HG03139 (cell line): ENCODE measurements around the gene INPP5A.
"Not testable (repeated sequence)": the region's sequence is repeated elsewhere in the genome, so short reads cannot be mapped to it uniquely, and the experiment has no call there.

Source experiments
- ATAC-seq: cut with Tn5 transposase; IDR thresholded peaks from one replicate; pipeline ENCODE4 v1.9.1; 2021; ENCODE audit not compliant: unreplicated experiment

Gene INPP5A

DNA sequence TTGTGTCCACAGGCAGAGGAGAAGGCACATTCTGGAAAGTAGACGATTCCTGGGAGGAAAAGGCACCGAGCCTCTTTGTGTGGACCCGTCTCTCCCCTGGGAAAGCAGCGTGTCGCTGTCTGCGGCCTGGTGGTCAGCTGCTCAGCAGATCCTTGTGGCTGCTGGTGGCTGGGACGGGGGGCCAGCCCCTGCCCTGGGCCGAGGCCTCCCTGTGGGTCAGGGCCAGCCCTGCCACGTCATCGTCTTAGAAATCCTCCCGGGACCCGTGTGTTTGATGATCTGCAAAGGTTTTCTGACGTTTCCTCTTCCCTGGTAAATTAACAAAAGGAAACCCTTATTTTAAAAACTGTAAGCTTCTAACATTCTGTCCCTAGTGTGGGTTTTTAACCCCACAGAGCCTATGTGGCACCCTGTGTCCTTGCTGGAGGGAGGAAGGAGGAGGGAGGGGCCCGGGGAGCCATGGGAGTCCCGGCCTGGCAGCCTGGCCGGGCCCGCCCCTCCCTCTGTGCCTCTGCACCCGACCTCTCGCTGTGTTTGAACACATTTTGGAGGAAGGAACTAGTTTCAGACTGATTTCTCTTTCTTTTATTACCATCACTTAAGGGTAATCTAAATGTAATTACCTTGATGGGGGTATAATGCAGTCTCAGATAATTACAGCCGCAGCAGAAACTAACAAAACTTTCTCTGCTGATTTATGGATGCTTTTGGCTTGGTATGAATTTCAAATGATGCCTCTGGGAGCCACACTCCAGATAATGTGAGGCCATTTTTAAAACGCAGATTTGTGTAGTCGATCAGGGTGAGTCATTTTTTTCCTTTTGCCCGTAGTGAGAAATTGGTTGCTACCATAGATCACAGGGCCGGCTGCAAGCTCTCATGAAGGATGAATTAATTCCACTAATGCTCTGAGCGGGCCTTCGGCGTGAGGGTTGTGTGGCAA is 162.8 kb downstream of the INPP5A start:
- ATAC-seq: no peak

DNA sequence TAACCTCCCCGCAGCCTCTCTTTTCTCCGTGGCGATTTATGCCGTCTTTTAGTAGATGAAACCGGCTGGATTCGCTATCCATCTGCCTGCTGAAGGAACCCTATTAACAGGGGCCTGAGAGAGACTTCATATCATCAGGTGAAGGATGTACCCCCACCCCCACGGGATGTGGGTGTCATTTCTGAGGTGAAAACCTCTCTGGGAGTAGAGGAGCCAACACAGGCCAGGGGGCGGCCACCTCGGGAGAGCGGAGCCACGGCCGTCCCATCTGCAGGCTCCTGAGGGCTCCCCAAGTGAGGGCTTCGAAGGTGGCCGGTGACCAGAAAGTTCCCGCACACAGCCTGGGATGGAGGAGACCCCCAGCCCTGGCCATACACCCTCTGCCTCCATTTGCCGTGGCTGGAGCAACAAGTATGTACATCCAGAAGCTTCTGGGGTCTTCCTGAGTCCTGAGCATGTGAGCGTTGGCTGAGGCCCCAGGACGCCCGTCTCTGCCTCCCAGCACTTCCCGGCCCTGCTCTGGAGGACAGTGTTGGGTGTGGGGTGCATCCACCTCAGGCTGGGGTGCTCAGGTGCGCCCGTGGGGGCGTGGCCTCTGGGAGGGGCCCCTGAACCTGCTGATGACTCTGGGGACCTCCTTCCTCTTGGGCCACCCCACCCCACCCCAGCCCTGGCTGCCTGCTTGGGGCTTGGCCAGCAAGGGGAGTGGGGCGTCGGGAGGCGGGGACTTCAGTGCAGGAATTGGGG is 163.7 kb downstream of the INPP5A start:
- no peak for ATAC-seq

DNA sequence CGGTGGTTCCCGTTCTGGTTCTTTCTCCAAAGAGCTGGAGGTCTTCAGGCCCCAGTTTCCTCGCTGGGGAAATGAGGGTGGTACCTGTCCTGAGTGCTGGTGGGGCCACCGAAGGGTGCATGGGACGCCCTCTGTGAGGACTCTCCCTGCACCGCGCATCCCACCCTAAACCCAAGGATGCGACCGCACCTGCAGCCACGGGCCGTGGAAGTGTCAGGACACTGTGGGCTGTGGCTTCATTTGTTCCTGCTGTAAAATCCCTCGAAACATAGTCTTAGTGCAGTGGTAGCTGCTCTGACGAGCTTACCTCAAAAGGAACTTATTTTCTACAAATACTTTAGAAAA is 164.2 kb downstream of the INPP5A start:
- ATAC-seq: no peak

DNA sequence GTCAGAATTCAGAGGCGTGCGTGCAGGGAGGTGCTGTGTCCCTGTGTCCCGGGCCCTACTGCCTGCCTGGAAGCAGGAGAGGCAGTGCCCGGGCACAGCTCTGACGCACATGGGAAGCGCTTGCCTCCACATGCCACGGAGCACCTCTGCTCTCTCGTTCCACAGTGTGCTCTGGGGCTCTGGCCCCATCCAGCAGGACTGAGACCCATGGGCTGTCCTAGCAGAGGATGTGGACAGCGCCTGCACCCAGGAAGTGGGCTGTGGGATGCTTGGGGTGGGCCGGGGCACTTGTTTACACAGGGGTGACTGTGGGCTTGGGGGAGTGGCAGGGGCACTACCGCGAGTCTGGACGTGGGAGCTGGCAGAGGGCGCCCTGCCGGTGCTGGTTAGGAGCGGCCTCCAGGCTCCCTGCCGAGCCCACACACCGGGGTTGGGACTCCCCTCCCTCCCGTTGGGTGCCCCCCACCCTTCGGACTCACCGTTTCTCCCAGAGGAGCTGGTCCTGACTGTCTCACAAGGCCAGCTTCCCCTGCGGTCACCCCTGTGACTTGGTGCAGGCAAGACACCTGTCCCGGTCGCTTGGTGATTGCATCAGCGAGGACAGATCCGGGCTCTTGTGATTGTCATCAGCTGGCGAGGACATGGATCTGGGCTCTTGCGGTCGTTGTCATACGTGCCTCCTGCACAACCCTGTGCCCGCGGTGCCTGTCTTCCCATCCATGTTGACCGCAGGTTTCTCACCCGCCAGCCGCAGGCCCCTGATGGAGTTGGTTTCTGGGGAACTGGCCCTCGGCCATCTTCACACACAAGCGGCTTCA is 165.2 kb downstream of the INPP5A start:
- no peak for ATAC-seq

DNA sequence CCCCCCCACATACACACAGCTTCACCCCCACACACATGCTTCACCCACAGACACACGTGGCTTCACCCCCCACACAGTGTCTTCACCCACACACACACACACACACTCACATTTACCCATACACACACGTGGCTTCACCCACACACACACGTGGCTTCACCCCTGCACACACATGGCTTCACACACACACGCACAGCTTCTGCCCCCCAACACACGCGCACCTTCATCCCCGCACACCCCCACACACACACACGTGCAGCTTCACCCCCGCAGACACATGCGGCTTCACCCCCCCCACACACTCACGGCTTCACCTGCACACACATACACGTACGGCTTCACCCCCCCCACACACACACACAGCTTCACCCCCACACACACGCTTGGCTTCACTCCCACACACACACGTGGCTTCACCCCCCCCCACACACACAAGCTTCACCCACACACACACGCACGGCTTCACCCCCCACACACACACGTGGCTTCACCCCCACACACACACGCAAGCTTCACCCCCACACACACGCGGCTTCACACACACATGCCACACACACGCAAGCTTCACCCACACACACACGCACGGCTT is 165.9 kb downstream of the INPP5A start:
- ATAC-seq: no peak

DNA sequence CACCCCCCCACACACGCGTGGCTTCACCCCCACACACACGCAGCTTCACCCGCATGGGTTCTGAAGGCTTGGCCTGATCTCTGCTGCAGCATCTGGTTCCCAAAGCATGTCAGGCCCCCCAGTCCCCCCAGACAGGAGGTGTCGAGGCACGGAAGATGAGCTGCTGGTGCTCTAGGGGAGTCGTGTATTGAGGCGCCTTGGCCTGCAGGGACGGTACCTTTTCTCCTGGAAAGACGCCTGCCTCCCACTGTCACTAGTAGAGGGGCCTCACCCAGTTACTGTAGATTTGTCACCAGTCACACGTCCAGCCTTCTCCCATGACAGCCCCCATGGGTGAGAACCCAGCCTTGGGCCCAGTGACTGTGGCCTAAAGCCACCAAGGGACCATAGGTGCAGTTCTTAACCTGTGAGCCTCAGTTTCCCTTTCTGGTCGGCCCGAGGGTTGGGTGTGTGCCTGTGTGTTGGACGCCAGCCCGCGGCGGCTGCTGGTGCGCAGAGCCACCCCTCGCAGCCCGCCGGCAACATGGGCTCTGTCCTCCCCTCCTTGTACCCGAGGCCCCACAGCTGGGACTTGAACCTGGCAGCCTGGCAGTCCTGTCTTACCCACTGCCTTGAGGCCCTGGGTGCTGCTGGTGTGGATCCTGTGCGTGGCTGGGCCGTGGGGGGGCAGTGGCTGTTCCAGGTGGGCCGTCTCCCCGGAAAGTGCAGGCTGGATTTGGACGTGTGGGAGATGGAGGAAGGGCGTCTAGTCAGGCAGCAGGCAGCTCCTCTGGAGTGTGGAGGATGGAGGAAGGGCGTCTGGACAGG is 166.6 kb downstream of the INPP5A start:
- no peak for ATAC-seq

DNA sequence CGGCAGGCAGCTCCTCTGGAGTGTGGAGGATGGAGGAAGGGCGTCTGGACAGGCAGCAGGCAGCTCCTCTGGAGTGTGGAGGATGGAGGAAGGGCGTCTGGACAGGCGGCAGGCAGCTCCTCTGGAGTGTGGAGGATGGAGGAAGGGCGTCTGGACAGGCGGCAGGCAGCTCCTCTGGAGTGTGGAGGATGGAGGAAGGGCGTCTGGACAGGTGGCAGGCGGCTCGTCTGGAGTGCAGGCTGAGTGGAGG is 167.2 kb downstream of the INPP5A start:
- not testable (repeated sequence) for ATAC-seq

DNA sequence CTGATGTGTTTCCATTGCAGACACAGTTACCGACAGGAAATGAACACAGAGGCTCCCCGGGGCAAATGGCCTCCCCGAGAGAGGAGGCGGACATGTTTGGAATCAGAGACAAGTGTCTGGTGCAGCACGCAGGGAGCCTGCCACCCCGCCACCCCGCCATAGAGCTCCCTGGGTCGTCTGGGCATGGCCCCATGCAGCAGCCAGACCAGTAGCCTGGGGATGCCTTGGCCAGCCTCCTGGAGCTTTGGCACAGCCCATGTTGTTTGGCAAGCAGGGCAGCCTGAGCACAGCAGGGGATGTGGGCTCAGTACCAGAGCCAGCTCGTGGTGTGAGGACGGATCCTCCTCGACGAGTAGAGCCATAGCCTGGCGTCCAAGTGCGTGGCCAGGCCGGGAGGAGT is 167.6 kb downstream of the INPP5A start:
- no peak for ATAC-seq

DNA sequence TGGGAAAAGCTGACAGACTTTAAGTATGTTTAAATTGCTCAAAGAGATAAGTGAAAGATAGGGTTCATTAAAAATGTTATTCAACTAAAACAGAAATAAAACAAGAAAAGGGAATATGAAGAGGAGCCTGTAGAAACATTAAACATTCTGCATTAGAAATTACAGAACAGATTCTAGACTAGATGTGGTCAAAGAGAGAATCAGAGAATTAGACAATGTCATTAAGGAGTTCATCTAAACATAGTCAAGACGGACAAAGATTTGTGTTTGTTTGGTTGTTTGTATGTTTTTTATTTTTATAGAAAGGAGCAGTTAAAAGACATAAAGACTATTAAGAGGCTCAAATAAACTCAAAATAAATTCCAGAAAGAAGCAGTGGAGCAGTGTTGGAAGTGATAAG is 168.4 kb downstream of the INPP5A start:
- no peak for ATAC-seq

DNA sequence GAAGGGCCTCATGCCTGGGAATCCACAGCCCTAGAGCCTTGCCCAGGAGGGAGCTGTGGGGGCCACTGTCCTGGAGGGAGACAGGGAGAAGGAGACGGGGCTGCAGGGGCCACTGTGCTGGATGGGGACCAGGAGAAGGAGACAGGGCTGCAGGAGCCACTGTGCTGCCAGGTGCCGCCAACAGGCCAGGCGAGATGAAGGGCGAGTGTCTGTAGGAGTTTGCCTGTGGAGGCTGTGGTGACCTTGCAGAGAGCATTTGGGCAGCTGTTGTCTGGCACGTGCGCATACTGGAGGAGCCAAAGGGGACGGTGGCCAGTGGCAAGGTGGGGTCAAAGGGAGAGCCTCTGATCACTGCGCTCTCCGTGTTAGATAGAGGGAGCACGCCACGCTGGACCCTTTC is 169.1 kb downstream of the INPP5A start:
- no peak for ATAC-seq

DNA sequence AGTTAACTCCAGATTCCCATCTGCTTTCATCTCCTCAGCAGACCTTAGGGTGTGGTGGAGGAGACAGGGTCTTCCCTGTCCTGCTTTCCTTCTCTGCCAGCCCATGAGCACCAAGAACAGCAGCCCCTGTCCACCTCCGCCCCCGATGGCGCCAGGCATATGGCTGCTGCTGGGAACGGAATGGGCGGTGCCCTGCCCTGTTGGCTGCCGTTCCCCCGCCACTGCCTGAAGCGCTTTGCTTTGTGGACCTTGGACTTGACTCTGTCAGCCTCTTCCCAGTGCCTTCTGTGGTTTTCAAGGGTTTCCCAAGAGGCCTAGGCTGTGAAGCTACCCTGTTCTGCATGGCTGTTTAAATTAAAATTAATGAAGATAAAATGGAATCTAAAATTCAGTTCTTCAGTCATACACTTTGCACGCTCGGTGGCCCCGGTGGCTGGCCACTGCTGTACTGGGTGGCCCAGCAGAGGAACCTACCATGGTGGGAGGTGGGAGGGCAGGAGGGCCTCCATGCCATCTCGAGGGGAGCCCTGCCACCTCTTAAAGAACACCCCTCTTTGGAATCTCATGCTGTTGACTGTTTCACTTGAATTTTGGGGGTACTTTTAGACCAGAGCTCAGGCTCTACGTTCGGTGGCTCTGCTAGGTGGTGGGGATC is 169.7 kb downstream of the INPP5A start:
- ATAC-seq: no peak

DNA sequence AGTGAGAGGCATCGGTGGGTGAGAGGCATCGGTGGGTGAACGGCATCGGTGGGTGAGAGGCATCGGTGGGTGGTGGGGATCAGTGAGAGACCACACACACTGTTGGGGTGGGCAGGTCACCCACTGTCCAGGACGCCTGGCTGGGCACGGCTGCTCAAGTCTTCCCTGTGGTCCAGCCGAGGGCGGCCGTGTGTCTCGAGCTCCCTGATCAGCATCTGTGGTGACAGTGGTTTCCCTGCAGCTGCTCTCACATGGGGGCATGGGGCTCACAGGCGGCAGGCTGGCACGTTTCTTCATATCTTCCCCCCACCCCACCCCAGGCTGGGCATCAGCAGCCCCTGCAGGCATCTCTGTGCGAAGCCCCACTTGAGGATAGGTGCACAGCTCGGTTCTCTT is 170.2 kb downstream of the INPP5A start:
- no peak for ATAC-seq

DNA sequence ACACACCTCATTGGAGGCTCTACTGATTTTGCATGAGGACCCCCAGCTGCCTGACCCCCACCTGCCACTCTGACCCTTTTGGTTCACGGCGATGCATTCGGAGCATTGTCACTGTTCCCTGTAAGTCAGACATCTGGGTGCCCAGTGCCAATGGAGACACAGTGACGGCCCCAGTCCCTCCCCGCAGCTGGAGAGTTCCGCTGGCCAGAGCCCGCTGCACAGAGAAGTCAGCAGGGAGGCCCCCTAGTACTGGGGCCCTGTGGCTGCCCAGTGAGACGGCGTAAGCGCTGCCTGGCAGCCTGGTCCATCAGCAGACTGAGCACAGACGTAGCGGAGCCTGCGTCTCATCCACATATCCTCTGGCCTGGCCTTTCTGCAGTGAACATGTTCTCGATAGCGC is 170.9 kb downstream of the INPP5A start:
- no peak for ATAC-seq

DNA sequence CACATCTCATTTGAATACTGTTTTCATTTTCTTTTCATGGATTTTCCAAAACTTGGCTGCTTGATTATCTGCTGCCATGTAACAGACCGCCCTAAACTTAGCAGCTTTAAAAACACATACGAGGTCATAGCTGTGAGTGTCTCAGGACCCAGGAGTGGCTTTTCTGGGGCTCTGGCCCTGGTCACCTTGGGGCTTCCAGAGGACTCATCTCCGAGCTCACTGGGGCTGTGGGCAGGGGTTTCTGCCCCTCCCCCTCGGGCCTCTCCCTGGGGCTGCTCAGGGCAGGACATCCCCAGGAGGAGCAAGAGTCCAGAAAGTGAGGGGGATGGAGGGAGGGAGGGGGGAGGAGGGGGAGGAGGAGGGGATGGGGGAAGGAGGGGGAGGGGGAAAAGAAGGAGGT is 171.3 kb downstream of the INPP5A start:
- ATAC-seq: no peak

DNA sequence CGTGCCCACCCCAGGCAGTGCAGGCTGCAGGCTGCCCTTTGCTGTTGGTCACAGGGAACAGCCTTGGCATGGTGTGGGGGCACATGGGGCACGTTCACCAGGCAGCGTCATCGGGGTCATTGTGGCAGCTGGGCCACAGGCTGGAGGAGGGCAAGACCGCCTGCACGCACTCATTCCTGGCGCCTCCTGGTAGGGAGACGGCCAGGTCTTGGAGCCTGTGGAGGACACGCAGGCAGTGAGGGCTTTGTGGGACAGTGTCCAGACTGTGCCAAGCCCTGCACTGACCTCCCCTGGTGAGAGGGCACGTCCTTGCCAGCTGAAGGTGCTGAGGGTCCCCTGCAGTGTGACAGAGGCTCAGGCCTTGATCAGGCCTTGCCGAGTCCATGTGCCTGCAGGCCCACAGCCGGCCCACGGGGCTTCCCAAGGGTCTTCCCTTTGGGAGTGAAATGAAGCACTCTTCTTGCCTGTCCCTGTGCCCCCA is 171.9 kb downstream of the INPP5A start:
- ATAC-seq: no peak

DNA sequence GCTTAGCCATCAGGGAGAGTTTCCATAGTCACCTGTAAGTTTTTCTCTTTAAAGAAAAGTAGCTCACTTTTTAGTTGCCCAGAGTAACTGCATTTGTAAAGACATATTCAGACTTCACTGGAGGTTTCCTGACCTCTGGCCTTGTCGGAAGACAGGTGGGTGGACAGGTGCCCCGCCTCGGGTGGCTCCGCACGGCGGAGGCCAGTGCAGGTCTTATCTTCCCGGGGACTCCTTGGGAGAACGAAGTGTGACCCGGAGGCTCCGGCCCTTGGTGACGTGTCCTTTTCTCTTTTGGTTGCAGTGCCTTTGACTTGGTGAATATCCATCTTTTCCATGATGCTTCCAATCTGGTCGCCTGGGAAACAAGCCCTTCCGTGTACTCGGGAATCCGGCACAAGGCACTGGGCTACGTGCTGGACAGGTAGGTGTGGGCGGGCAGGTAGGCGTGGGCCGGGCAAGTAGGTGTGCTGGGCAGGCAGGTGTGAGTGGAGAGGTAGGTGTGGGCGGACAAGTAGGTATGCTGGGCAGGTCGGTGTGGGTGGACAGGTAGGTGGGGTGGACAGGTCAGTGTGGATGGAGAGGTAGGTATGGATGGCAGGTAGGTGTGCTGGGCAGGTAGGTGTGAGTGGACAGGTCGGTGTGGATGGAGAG is 172.6 kb downstream of the INPP5A start:
- no peak for ATAC-seq

DNA sequence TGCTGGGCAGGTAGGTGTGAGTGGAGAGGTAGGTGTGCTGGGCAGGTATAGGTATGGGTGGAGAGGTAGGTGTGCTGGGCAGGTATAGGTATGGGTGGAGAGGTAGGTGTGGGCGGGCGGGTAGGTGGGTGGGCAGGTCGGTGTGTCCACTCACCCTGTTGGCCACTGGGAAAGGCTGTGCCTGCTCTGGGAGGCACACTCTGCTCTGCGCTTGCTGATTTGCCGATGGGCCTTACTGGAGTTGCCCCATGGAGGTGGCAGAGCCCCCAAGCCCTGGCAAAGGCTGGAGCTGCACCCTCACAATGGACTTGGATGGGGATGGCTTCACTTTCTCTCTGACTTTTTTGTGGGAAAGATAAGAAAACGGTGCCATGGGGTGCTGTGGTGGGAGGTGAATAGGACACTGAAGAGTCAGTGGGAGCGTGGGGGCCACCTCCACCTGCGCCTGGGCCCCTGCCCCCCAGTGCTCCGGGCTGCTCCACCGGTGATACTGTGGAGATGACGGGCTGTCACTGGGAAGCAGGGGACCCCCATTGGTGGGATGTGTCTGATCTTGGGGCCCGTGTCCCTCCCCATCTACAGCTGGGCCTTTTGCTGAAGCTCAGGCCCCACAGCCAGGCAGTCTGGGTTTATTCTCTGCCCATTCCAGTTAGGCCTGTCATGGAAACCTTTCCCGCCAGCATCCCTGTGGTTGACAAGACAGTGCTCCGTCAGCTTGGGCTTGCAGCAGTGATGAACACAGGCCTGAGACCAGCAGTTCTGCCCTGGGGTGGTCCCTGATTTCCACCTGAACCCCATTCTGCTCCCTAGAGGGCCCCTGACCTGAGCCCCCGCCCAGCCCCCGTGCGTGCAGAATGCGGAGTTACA is 173.4 kb downstream of the INPP5A start:
- ATAC-seq: no peak

DNA sequence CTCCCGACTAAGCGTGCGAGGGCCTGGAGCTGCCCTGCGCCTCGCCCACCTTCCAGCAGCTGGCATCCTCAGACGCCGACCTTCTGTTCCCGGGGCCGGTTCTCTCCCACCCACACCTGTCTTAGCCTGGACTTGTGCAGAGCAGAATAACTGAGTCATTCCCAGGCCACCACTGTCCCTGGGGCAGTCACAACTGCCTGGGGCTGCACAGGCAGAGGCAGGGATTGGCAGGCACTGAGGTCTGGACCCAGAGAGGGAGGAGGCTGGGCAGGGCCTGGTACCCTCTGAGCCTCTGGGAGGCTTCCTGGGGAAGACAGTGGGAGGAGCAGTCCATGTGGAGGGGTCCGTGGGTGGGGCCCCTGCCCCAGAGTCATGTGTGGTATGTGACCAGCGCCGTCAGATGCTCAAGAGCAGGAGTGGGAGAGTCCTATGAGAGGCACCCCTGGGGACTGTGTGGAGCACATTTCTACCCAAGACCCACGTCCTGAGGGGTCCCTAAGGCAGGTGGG is 174.1 kb downstream of the INPP5A start:
- no peak for ATAC-seq
